Erythroblast (primary cell): ENCODE results near the gene MRPL49.

Source experiments
- GATA1 ChIP-seq: IDR thresholded peaks from 2 replicates; pipeline ENCODE4 v1.6.1; 2011; ENCODE audit warnings: low read depth, mild to moderate bottlenecking, control low read depth, low read length, moderate library complexity
- POLR2A ChIP-seq: IDR thresholded peaks from 2 replicates; pipeline ENCODE4 v1.6.1; 2011; ENCODE audit warnings: mild to moderate bottlenecking, low read length

DNA sequence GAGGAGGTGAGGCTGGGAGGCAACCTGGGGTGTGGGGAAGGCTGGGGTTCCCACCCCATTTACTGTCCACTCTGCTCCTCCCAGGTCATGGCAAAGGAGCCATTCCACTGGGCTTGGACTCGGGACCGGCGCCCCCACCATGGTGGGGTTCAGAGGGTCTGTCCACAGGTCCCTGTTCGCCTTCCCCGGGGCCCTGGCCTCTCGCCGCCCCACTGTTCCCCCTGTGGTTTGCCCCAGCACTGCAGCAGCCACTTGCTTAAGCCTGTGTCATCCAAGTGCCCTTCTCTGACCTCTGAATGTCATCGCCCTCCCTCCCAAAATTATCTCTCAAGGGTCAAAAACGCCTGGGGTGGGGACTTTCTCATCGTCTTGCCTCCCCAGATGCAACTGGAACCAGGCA lies 50.5 kb downstream of the MRPL49 start:
- TF ChIP-seq POLR2A (no peak), GATA1 (no peak)
